ENCODE results near the gene ANKRD62. TPM values are rescaled to one million over a fixed set of nuclear protein-coding genes. Genes with fewer than 3 reads are reported as not detected.

Gene ANKRD62
- total RNA-seq, 1 donor from 2014 or later: 1.2 TPM

DNA sequence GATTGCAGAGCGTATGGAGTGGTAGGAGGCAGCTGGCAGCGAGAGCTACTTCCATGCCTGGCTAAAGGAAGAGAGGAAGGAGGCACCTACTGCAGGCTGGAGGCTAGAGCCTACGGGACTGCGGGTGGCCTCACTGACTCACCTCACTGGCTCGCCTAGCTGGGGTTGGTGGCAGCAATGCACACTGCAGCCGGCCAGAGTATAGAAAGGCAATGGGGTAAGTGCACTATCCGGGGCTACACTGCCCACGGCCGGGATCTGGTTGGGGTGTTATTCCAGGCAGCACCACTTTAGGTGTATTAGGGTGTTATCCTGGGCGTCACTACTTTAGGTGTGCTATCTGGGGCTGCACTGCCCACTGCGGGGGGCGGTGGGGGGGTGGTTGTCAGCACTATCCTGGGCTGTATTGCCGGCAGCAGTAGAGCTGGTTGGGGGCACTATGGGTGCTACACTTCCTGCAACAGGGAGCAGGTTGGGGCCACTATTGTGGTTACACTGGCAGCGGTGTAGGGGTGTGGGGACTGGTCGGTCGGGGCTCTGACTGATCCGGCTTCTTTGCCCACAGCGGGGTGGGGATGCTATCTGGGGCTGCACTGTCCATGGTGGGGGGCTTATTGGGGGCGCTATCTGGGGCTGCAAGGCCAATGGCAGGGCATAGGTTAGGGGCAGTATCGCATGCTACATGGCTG is 33.3 kb upstream of the ANKRD62 start:
- Histone ChIP-seq H3K27ac (no peak overlapping the region), H3K36me3 (no peaks in the 10 kb centered on the region), H3K27me3 (no peaks in the 10 kb centered on the region), H3K9me3 (no peaks in the 10 kb centered on the region), H3K4me3 (no peak overlapping the region), H3K4me1 (no peaks in the 10 kb centered on the region)
- DNase-seq (ENCODE audit: extremely low spot score in 2 of 2): no peak
- intact Hi-C loops (cut with DNase I): no loop called here
- no peak for TF ChIP-seq POLR2A (IDR thresholded peaks at IDR 0.05)
- TF ChIP-seq, protein P1, sequence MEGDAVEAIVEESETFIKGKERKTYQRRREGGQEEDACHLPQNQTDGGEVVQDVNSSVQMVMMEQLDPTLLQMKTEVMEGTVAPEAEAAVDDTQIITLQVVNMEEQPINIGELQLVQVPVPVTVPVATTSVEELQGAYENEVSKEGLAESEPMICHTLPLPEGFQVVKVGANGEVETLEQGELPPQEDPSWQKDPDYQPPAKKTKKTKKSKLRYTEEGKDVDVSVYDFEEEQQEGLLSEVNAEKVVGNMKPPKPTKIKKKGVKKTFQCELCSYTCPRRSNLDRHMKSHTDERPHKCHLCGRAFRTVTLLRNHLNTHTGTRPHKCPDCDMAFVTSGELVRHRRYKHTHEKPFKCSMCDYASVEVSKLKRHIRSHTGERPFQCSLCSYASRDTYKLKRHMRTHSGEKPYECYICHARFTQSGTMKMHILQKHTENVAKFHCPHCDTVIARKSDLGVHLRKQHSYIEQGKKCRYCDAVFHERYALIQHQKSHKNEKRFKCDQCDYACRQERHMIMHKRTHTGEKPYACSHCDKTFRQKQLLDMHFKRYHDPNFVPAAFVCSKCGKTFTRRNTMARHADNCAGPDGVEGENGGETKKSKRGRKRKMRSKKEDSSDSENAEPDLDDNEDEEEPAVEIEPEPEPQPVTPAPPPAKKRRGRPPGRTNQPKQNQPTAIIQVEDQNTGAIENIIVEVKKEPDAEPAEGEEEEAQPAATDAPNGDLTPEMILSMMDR (IDR thresholded peaks at IDR 0.05): no peak
- no peak for TF ChIP-seq POLR2AphosphoS5 (IDR thresholded peaks at IDR 0.05; ENCODE audit: insufficient read depth in 1 of 2, low read depth in 1 of 2)

- no peaks in the 10 kb centered on the region for H3K9me3 ChIP-seq
- intact Hi-C loops (cut with DNase I): no loop called here
- H3K27me3 ChIP-seq: no peaks in the 10 kb centered on the region
- no peak for DNase-seq (ENCODE audit: extremely low spot score in 2 of 2)
- no peak overlapping the region for H3K4me3 ChIP-seq
- H3K4me1 ChIP-seq: no peaks in the 10 kb centered on the region
- H3K36me3 ChIP-seq: no peaks in the 10 kb centered on the region
- TF ChIP-seq POLR2A (IDR thresholded peaks at IDR 0.05) (no peak), POLR2AphosphoS5 (IDR thresholded peaks at IDR 0.05; ENCODE audit: insufficient read depth in 1 of 2, low read depth in 1 of 2) (no peak)
- TF ChIP-seq, protein P1 (IDR thresholded peaks at IDR 0.05): no peak
- H3K27ac ChIP-seq: no peak overlapping the region
These were observed 32.0 kb upstream of the ANKRD62 start for GRCh38 chr18:12061685-12062084.

DNA sequence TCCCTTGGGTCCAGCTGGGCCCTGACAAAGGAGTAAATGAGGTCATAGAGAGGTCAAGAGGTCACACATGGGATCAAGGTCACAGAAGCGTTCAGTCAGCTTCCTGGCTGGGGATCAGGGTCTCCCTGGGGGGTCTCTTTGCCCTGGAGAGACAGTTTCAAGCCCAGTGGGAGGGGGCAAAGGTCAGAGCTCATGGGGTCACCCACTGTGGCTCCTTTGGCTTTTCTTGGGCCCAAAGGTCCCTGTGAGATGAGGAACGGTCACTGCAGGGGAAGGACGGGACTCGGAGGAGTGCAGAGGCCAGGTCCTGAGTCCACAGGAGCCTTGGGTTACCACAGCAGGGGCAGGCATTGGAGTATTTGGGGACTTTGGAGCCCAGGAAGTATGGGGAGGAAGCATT is 30.7 kb upstream of the ANKRD62 start:
- H3K27ac ChIP-seq: no peak overlapping the region
- TF ChIP-seq POLR2A (IDR thresholded peaks at IDR 0.05): no peak
- no peak for TF ChIP-seq POLR2AphosphoS5 (IDR thresholded peaks at IDR 0.05; ENCODE audit: insufficient read depth in 1 of 2, low read depth in 1 of 2)
- TF ChIP-seq, protein P1 (IDR thresholded peaks at IDR 0.05): no peak
- intact Hi-C loops (cut with DNase I): no loop called here

GRCh38 chr18:12064086-12064763 is 29.4 kb upstream of the ANKRD62 start:
- intact Hi-C loops (cut with DNase I): no loop called here

More for the DNA sequence above, 30.7 kb upstream of the ANKRD62 start:
- DNase-seq (ENCODE audit: extremely low spot score in 2 of 2): no peak
- H3K4me1 ChIP-seq: no peaks in the 10 kb centered on the region
- no peak overlapping the region for H3K4me3 ChIP-seq
- H3K27me3 ChIP-seq: no peaks in the 10 kb centered on the region
- no peaks in the 10 kb centered on the region for H3K9me3 ChIP-seq
- H3K36me3 ChIP-seq: no peaks in the 10 kb centered on the region

DNA sequence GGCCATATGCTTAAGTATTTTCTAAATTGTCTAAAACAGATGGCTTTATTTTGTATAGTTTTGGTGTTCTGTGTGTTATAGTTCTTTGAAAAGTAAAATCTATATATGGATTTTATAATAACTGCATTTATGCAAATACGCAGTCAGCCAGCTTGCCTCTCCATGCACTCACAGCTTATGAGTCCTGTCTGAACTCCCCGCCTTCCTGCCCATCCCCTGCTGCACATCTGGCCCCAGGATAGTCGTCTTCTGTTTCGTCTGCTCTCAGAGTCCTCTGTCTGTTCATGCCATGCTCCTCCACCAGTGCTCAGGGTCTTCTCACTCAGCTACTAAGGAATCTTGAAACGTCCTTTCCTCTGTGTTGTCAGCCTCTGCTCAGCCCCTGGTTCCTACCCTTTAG is 28.2 kb upstream of the ANKRD62 start:
- intact Hi-C loops (cut with DNase I): no loop called here

More at GRCh38 chr18:12064086-12064763, 29.4 kb upstream of the ANKRD62 start:
- no peak for DNase-seq (ENCODE audit: extremely low spot score in 2 of 2)
- Histone ChIP-seq H3K4me3 (no peak overlapping the region), H3K36me3 (no peaks in the 10 kb centered on the region), H3K4me1 (no peaks in the 10 kb centered on the region), H3K27ac (no peak overlapping the region), H3K9me3 (no peaks in the 10 kb centered on the region), H3K27me3 (no peaks in the 10 kb centered on the region)
- no peak for TF ChIP-seq POLR2A (IDR thresholded peaks at IDR 0.05)

More for the DNA sequence above, 28.2 kb upstream of the ANKRD62 start:
- no peak for DNase-seq (ENCODE audit: extremely low spot score in 2 of 2)
- H3K36me3 ChIP-seq: no peaks in the 10 kb centered on the region
- no peaks in the 10 kb centered on the region for H3K9me3 ChIP-seq
- no peaks in the 10 kb centered on the region for H3K27me3 ChIP-seq
- no peak for TF ChIP-seq POLR2AphosphoS5 (IDR thresholded peaks at IDR 0.05; ENCODE audit: insufficient read depth in 1 of 2, low read depth in 1 of 2)
- TF ChIP-seq POLR2A (IDR thresholded peaks at IDR 0.05): no peak
- TF ChIP-seq, protein P1 (IDR thresholded peaks at IDR 0.05): no peak
- H3K4me3 ChIP-seq: no peak overlapping the region
- H3K4me1 ChIP-seq: no peaks in the 10 kb centered on the region
- H3K27ac ChIP-seq: no peak overlapping the region

Data from vagina (tissue), 2 donors.